ENCODE measurements around the gene ARHGAP29. TPM values are rescaled to one million over a fixed set of nuclear protein-coding genes. Genes with fewer than 3 reads are reported as not detected.

The ARHGAP29 gene
- total RNA-seq, 1 donor from 2014 or later, result 63.8 TPM

DNA sequence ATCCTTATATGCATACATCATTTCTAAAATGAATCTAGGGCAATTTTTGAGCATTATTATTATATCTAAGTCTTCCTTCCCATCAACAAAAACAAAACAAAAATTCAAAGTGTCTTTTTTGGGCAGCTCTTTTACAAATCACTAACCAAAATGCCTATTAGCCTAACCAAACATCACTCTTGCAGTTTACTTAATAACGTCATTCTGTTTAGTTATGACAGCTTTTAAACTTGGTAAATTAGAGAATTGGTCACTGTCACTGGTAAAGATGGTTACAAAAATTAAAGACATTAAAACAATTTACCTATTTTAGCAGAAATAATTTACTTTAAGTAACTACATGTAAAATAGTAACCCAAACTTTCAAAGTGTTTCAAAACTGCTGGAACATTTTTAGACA, 2.8 kb downstream of the ARHGAP29 start:
- no peaks in the 10 kb centered on the region for H3K36me3 ChIP-seq
- DNase-seq (no peak), ATAC-seq (no peak)
- intact Hi-C loops (cut with DNase I), result no loop called here
- no peak overlapping the region for H3K27ac ChIP-seq
- H3K4me1 ChIP-seq, result peaks cover 15% of the 10 kb centered on the region
- TF ChIP-seq, protein P1, sequence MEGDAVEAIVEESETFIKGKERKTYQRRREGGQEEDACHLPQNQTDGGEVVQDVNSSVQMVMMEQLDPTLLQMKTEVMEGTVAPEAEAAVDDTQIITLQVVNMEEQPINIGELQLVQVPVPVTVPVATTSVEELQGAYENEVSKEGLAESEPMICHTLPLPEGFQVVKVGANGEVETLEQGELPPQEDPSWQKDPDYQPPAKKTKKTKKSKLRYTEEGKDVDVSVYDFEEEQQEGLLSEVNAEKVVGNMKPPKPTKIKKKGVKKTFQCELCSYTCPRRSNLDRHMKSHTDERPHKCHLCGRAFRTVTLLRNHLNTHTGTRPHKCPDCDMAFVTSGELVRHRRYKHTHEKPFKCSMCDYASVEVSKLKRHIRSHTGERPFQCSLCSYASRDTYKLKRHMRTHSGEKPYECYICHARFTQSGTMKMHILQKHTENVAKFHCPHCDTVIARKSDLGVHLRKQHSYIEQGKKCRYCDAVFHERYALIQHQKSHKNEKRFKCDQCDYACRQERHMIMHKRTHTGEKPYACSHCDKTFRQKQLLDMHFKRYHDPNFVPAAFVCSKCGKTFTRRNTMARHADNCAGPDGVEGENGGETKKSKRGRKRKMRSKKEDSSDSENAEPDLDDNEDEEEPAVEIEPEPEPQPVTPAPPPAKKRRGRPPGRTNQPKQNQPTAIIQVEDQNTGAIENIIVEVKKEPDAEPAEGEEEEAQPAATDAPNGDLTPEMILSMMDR (IDR thresholded peaks at IDR 0.05), result no peak
- H3K9me3 ChIP-seq, result no peaks in the 10 kb centered on the region
- peaks cover 9% of the 10 kb centered on the region for H3K27me3 ChIP-seq (ENCODE audit: low read depth)
- peak overlapping the region; percentile 74 for H3K4me3 ChIP-seq

DNA sequence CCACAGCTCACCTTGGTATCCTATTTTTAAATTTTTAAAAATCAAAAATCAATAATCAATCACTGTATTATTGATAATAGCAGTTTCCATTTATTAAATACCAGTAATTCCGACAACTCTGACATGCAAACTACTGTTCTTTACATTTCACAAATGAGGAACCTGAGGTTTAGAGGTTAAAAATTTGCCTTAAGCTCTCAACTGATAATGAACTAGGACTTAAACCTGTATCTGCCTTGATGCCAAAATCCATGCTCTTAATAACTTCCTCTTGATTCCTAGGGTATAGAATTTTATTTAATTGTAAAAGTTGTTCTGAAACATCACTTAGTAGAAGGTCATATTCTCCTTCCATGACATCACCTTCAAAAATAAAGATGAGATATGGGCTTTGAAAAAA, 5.6 kb downstream of the ARHGAP29 start:
- Histone ChIP-seq H3K4me3 (no peak overlapping the region), H3K27ac (no peak overlapping the region), H3K9me3 (no peaks in the 10 kb centered on the region), H3K36me3 (no peaks in the 10 kb centered on the region), H3K4me1 (peaks cover 31% of the 10 kb centered on the region), H3K27me3 (ENCODE audit: low read depth) (peaks cover 6% of the 10 kb centered on the region)
- intact Hi-C loops (cut with DNase I), result no loop called here
- TF ChIP-seq, protein P1 (IDR thresholded peaks at IDR 0.05), result no peak
- ATAC-seq (no peak), DNase-seq (no peak)

DNA sequence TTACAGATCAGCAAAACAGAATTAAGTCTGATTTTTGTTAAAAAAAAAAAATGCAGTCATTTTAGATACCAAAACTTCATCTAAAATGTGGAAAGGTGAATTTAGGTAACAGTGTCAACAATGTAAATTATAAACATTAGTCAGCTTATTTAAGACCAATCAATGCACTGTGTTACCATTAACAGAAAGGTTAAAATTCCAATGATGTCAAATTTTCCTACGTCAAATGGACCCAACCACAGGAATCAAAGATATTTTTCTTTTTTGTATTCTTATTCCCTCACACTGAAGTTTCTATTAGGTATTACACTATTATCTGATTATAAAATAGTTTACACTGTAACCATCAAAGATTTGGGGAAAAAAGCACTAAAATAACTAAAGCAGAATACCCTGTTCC, 6.5 kb downstream of the ARHGAP29 start:
- intact Hi-C loops (cut with DNase I), result no loop called here
- Histone ChIP-seq H3K27ac (no peak overlapping the region), H3K36me3 (no peaks in the 10 kb centered on the region), H3K9me3 (no peaks in the 10 kb centered on the region), H3K4me1 (peaks cover 39% of the 10 kb centered on the region), H3K27me3 (ENCODE audit: low read depth) (no peaks in the 10 kb centered on the region), H3K4me3 (no peak overlapping the region)
- TF ChIP-seq, protein P1 (IDR thresholded peaks at IDR 0.05), result no peak
- no peak for DNase-seq
- no peak for ATAC-seq

DNA sequence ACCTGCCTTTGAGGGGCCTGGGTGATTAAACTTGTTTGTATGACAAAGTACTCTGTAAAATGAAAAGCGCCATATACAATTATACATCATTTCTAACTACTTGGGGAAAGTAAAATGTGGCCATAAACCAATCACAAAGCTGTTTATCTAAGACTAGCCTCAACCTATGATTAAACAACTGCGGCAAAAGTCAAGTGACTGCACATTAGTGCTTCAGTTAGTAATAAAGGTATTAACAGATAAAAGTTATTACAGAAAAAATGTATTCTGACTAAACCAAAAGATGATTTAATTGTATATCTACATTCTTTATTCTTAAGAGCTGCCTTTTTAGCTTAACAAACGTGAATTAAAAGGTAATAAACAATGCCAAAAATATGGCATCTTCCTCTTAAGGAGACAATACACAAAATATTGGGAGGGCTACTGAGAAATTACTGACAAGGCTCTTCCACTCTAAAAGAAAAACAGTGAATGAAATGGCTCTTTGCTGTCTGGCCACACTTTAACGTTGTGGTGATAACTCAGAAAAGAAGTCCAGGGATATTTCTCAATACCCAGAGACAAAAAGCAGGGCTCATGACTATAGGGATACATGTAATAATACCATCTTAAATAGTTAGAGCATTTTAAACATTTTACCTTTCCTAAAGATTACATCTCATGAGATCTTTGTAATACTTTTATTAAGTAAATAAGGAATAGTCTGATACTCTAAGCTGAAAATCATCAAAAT, 8.6 kb downstream of the ARHGAP29 start:
- DNase-seq (no peak), ATAC-seq (no peak)
- no peaks in the 10 kb centered on the region for H3K9me3 ChIP-seq
- TF ChIP-seq, protein P1 (IDR thresholded peaks at IDR 0.05), result no peak
- no peak overlapping the region for H3K27ac ChIP-seq
- no peaks in the 10 kb centered on the region for H3K36me3 ChIP-seq
- H3K27me3 ChIP-seq (ENCODE audit: low read depth), result no peaks in the 10 kb centered on the region
- peaks cover 47% of the 10 kb centered on the region for H3K4me1 ChIP-seq
- no peak overlapping the region for H3K4me3 ChIP-seq
- intact Hi-C loops (cut with DNase I), result no loop called here

DNA sequence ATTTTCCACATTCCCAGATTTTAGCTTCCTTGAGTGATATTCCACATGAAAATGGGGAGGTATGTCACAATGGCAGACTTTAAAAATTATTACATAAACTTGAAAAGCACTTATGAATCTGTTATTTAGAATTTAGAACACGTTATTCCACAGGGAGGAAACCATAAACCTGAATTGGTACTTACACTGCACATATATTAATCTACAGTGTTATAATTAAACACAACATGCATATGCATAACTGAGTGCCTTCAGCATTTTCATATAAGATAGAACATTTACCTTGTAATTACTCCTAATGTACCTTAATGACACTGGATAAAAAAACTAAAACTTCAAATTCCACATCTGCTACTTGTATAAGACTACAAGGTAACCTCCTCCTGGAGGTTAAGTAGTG, 9.8 kb downstream of the ARHGAP29 start:
- intact Hi-C loops (cut with DNase I), result no loop called here
- peaks cover 47% of the 10 kb centered on the region for H3K4me1 ChIP-seq
- no peak overlapping the region for H3K4me3 ChIP-seq
- no peaks in the 10 kb centered on the region for H3K27me3 ChIP-seq (ENCODE audit: low read depth)
- no peaks in the 10 kb centered on the region for H3K36me3 ChIP-seq
- no peaks in the 10 kb centered on the region for H3K9me3 ChIP-seq
- TF ChIP-seq, protein P1 (IDR thresholded peaks at IDR 0.05), result no peak
- H3K27ac ChIP-seq, result no peak overlapping the region
- ATAC-seq (no peak), DNase-seq (no peak)

Data from lower lobe of right lung (tissue), 2 donors.